ENCODE measurements around the gene LDLRAD3.

DNA sequence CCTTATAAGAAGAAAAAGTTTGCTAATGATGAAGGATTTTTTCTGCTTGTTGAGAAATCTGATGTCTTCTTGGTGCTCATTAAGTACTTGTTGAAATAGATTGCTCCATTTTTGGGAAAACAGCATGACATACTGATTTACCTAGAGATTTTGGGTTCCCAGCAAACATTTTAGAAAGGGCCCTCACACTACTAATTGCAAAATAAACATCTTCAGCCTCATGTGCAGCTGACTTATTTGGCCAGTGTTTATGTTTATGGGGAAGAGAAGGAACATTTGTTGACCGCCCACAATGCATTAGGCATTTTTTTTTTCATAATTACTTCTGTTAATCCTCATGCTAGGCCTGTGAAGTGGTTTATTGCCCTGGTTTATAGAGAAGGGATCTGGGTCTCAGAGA is 40.1 kb downstream of the LDLRAD3 start:
- no peak for TF ChIP-seq TAF1 (IDR thresholded peaks at IDR 0.05; ENCODE audit: borderline replicate concordance, low read depth, low read length)
- TF ChIP-seq EZH2phosphoT487 (IDR thresholded peaks at IDR 0.05; ENCODE audit: borderline replicate concordance, low read depth), result no peak
- TF ChIP-seq SIN3A (IDR thresholded peaks at IDR 0.05; ENCODE audit: borderline replicate concordance, low read depth, low read length), result no peak
- TF ChIP-seq, protein P1, sequence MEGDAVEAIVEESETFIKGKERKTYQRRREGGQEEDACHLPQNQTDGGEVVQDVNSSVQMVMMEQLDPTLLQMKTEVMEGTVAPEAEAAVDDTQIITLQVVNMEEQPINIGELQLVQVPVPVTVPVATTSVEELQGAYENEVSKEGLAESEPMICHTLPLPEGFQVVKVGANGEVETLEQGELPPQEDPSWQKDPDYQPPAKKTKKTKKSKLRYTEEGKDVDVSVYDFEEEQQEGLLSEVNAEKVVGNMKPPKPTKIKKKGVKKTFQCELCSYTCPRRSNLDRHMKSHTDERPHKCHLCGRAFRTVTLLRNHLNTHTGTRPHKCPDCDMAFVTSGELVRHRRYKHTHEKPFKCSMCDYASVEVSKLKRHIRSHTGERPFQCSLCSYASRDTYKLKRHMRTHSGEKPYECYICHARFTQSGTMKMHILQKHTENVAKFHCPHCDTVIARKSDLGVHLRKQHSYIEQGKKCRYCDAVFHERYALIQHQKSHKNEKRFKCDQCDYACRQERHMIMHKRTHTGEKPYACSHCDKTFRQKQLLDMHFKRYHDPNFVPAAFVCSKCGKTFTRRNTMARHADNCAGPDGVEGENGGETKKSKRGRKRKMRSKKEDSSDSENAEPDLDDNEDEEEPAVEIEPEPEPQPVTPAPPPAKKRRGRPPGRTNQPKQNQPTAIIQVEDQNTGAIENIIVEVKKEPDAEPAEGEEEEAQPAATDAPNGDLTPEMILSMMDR (IDR thresholded peaks at IDR 0.05), result no peak
- no peak for TF ChIP-seq GABPA (IDR thresholded peaks at IDR 0.05; ENCODE audit: low read depth)
- no peak for TF ChIP-seq TEAD4 (IDR thresholded peaks at IDR 0.05; ENCODE audit: borderline replicate concordance, insufficient read depth)
- TF ChIP-seq YY1 (IDR thresholded peaks at IDR 0.05; ENCODE audit: low read depth), result no peak
- TF ChIP-seq GATA2 (CRISPR knock-in tag; IDR thresholded peaks at IDR 0.05), result no peak
- TF ChIP-seq FOSL2 (IDR thresholded peaks at IDR 0.05; ENCODE audit: borderline replicate concordance, low read depth), result no peak
- no peak for TF ChIP-seq RFX5 (IDR thresholded peaks at IDR 0.05; ENCODE audit: low read length)
- TF ChIP-seq, protein P2, sequence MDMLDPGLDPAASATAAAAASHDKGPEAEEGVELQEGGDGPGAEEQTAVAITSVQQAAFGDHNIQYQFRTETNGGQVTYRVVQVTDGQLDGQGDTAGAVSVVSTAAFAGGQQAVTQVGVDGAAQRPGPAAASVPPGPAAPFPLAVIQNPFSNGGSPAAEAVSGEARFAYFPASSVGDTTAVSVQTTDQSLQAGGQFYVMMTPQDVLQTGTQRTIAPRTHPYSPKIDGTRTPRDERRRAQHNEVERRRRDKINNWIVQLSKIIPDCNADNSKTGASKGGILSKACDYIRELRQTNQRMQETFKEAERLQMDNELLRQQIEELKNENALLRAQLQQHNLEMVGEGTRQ (IDR thresholded peaks at IDR 0.05; ENCODE audit: borderline replicate concordance, low read depth, low read length), result no peak
- TF ChIP-seq CHD2 (IDR thresholded peaks at IDR 0.05; ENCODE audit: low read length, partially characterized antibody), result no peak
- no peak for TF ChIP-seq FOXM1 (IDR thresholded peaks at IDR 0.05; ENCODE audit: low read depth)
- TF ChIP-seq EP300 (IDR thresholded peaks at IDR 0.05; ENCODE audit: borderline replicate concordance in 1 of 2, low read depth in 1 of 2, low read length in 1 of 2), result no peak

All from SK-N-SH (cell line).